GM23248 (cell line): ENCODE measurements around the gene RFC4.

ENCODE experiments used
- EZH2 ChIP-seq: fragments of 200-600 bp; sonication (generic); IDR thresholded peaks from 2 replicates; pipeline ENCODE4 v1.6.1; 2018; ENCODE audit warnings: antibody characterized with exemption, mild to moderate bottlenecking; ENCODE audit not compliant: insufficient read depth, poor library complexity, severe bottlenecking
- EZH2phosphoT487 ChIP-seq: fragments of 200-600 bp; sonication (generic); IDR thresholded peaks from 2 replicates; pipeline ENCODE4 v1.6.1; 2018; ENCODE audit warnings: antibody characterized with exemption, moderate library complexity, mild to moderate bottlenecking, low read depth; ENCODE audit not compliant: insufficient read depth

DNA sequence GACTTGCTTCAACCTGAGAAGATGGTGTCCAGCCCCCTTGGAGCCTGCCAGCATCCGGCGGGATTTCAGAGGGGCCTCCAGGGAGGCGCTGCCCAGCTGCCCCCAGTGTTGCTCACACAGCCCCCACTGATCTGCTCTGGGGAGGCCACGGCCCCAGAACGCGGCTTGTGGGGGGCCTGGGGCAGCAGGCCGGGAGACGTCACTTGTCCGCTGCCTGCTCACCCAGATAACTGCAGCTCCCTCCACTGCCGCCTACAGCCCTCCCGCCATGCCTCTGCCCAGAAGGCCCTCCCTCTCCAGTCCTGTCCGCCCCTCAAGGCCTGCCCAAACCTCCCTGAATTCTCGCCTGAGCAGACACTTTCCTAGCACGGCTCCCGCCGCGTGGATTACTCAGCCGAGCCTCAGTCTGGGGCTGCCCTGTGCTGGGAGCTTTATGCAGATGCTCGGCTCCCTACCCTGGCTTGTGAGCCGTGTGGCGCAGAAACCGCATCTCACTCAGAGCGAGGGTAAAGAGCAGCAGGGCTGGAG, 19.1 kb upstream of the RFC4 start:
- no peak for TF ChIP-seq EZH2phosphoT487
- TF ChIP-seq EZH2: no peak
